HepG2 (cell line): Measurements from ENCODE around the gene NDUFAF3. TPM values are rescaled to one million over a fixed set of nuclear protein-coding genes. Genes with fewer than 3 reads are reported as not detected.

Experiments
- ATF7 ChIP-seq, 2 experiments: fragments of 450-650 bp in 1 of 2; sonication (generic) in 1 of 2; formaldehyde crosslinking in 1 of 2; IDR thresholded peaks; 2 replicates each; pipeline versions ENCODE4 v1.4.0 to v1.6.1; 2016 to 2020; ENCODE audit warnings: antibody characterized with exemption in 1 of 2, mild to moderate bottlenecking in 1 of 2, missing genetic modification reagents in 1 of 2
- DPF2 ChIP-seq: sonication (generic); formaldehyde crosslinking; IDR thresholded peaks from 2 replicates; pipeline ENCODE4 v1.4.0; 2020; ENCODE audit warnings: mild to moderate bottlenecking, low read depth, missing genetic modification reagents, borderline replicate concordance
- FOSL1 ChIP-seq: sonication (generic); formaldehyde crosslinking; IDR thresholded peaks from 2 replicates; pipeline ENCODE4 v1.9.0; 2021; ENCODE audit warnings: missing genetic modification reagents, borderline replicate concordance
- FOXA3 ChIP-seq: IDR thresholded peaks from 2 replicates; pipeline ENCODE4 v1.6.1; 2016; ENCODE audit warnings: missing genetic modification reagents, missing compliant biosample characterization
- ISL2 ChIP-seq: sonication (generic); formaldehyde crosslinking; IDR thresholded peaks from 2 replicates; pipeline ENCODE4 v1.5.0; 2020; ENCODE audit warnings: missing genetic modification reagents
- KLF16 ChIP-seq, 2 experiments: sonication (generic) in 1 of 2; formaldehyde crosslinking in 1 of 2; IDR thresholded peaks; 2 replicates each; pipeline versions ENCODE4 v1.6.1 to v1.8.0; 2016 to 2023; ENCODE audit warnings: missing genetic modification reagents in 2 of 2, missing compliant biosample characterization in 1 of 2
- RBM39 ChIP-seq: fragments of 200-400 bp; formaldehyde crosslinking; IDR thresholded peaks from one replicate; pipeline ENCODE4 v1.6.1; 2018; ENCODE audit warnings: antibody characterized with exemption, mild to moderate bottlenecking, low read depth, low read length; ENCODE audit not compliant: poor library complexity, severe bottlenecking
- RFX5 ChIP-seq: IDR thresholded peaks from 2 replicates; pipeline ENCODE4 v1.6.1; 2011; ENCODE audit warnings: low read depth, low read length, improper control_type of control experiment
- TGIF2 ChIP-seq: IDR thresholded peaks from 2 replicates; pipeline ENCODE4 v1.6.1; 2016; ENCODE audit warnings: control low read depth, missing compliant biosample characterization
- ZNF263 ChIP-seq: sonication (generic); formaldehyde crosslinking; IDR thresholded peaks from 2 replicates; pipeline ENCODE4 v1.4.0; 2020; ENCODE audit warnings: missing genetic modification reagents
- ZNF296 ChIP-seq: sonication (generic); formaldehyde crosslinking; conservative IDR thresholded peaks from 2 replicates; pipeline ENCODE4 v1.5.0; 2020; ENCODE audit warnings: mild to moderate bottlenecking, missing genetic modification reagents
- ZNF3 ChIP-seq: IDR thresholded peaks from 2 replicates; pipeline ENCODE4 v1.7.0; 2017; ENCODE audit warnings: inconsistent platforms
- ZNF556 ChIP-seq: sonication (generic); formaldehyde crosslinking; IDR thresholded peaks from 2 replicates; pipeline ENCODE4 v1.4.0; 2020; ENCODE audit warnings: mild to moderate bottlenecking, missing genetic modification reagents, borderline replicate concordance
- ZNF557 ChIP-seq: sonication (generic); formaldehyde crosslinking; IDR thresholded peaks from 2 replicates; pipeline ENCODE4 v1.4.0; 2020; ENCODE audit warnings: missing genetic modification reagents
- ZNF879 ChIP-seq: sonication (generic); formaldehyde crosslinking; IDR thresholded peaks from 2 replicates; pipeline ENCODE4 v1.8.1; 2023; ENCODE audit warnings: missing genetic modification reagents
- ZSCAN12 ChIP-seq: sonication (generic); formaldehyde crosslinking; IDR thresholded peaks from 2 replicates; pipeline ENCODE4 v1.9.0; 2021; ENCODE audit warnings: mild to moderate bottlenecking, missing genetic modification reagents
- polyA plus RNA-seq, 8 experiments: library from polyadenylated mRNA; depleted of rRNA in 3 of 8; stranded (reverse) in 7 of 8; unstranded in 1 of 8; fragments of >200 nt; fragmentation: Illumina TruSeq in 4 of 8; extraction: Trizol in 4 of 8; gene quantifications; 2 replicates each; pipeline versions ENCODE4 v1.2.1 to v1.2.3, GENCODE V29; 2011 to 2016; ENCODE audit warnings: low read depth in 4 of 8, missing spikeins in 1 of 8, mixed read lengths in 1 of 8; ENCODE audit not compliant: insufficient read depth in 1 of 8
- total RNA-seq, 5 experiments: library from RNA; depleted of rRNA; stranded (reverse); fragments of >200 nt; fragmentation: Illumina TruSeq; extraction: Trizol; gene quantifications; 2 replicates each; pipeline ENCODE4 v1.2.3, GENCODE V29; 2016; ENCODE audit warnings: low read depth in 1 of 5
- TF ChIP-seq, protein P1 (sequence below): sonication (generic); formaldehyde crosslinking; IDR thresholded peaks from 2 replicates; pipeline ENCODE4 v1.4.0; 2020; ENCODE audit warnings: low read depth, missing genetic modification reagents
- TF ChIP-seq, protein P2 (sequence below): sonication (generic); formaldehyde crosslinking; IDR thresholded peaks from 2 replicates; pipeline ENCODE4 v1.4.0; 2020; ENCODE audit warnings: missing genetic modification reagents, borderline replicate concordance
- TF ChIP-seq, protein P3 (sequence below): IDR thresholded peaks from 2 replicates; pipeline ENCODE4 v1.6.1; 2016
- TF ChIP-seq, protein P4 (sequence below): sonication (generic); formaldehyde crosslinking; IDR thresholded peaks from 2 replicates; pipeline ENCODE4 v1.5.0; 2020; ENCODE audit warnings: mild to moderate bottlenecking, missing genetic modification reagents, moderate library complexity

Gene NDUFAF3
- total and polyA plus RNA-seq, 2 of the 13 experiments (the other 11 are each of a cell fraction or from before 2014, with no cell fraction given), result 39.0 to 50.0 TPM

DNA sequence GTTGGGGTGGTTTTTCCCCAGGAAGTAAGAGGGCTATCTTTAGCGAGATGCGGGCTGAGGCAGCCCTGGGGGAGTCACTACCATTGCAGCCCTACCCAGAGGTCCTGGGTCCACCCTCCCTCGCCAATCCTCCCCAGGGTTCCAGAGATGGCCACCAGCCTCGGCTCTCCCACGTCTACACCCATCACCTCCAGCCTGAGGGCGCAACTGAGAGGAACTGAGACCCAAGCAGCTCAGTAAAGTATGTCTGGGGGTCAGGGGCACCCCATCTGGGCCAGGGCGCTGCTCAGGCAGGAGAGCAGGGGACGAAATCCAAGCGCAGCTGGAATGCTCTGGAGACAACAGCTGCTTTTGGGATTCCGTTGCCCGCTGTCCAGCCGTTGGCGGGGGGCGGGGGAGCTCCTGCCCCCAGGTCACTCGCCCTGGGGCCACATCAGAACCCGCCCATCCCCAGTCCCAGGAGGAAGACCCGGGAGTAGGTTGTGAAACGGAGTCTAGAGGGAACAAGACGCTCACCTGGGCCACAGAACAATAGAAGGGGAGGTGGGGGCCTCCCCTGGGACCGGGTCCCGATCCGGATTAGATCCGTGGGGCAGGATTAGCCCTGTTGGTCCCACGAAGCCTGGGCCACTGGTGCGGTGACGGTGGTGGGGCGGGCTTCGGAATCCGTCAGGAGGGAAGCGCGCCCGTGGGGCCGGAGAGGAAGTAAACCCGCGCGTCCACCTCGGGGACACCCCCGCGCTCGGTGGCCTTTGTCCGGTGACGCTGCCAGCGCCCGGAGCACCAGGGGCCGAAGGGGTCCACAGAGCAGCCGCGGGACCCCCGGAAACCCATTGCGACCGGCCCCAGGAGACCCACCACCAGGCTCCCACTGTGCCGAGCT, 1.4 kb upstream of the NDUFAF3 start (continued):
- TF ChIP-seq ZNF263 (CRISPR knock-in tag), result no peak
- TF ChIP-seq ZSCAN12 (CRISPR knock-in tag), result no peak
- no peak for TF ChIP-seq ZNF296
- no peak for TF ChIP-seq ZNF557 (CRISPR knock-in tag)
- TF ChIP-seq, protein P1, sequence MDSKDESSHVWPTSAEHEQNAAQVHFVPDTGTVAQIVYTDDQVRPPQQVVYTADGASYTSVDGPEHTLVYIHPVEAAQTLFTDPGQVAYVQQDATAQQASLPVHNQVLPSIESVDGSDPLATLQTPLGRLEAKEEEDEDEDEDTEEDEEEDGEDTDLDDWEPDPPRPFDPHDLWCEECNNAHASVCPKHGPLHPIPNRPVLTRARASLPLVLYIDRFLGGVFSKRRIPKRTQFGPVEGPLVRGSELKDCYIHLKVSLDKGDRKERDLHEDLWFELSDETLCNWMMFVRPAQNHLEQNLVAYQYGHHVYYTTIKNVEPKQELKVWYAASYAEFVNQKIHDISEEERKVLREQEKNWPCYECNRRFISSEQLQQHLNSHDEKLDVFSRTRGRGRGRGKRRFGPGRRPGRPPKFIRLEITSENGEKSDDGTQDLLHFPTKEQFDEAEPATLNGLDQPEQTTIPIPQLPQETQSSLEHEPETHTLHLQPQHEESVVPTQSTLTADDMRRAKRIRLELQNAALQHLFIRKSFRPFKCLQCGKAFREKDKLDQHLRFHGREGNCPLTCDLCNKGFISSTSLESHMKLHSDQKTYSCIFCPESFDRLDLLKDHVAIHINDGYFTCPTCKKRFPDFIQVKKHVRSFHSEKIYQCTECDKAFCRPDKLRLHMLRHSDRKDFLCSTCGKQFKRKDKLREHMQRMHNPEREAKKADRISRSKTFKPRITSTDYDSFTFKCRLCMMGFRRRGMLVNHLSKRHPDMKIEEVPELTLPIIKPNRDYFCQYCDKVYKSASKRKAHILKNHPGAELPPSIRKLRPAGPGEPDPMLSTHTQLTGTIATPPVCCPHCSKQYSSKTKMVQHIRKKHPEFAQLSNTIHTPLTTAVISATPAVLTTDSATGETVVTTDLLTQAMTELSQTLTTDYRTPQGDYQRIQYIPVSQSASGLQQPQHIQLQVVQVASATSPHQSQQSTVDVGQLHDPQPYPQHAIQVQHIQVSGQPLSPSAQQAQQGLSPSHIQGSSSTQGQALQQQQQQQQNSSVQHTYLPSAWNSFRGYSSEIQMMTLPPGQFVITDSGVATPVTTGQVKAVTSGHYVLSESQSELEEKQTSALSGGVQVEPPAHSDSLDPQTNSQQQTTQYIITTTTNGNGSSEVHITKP (CRISPR knock-in tag), result peak; percentile 24
- TF ChIP-seq, protein P2, sequence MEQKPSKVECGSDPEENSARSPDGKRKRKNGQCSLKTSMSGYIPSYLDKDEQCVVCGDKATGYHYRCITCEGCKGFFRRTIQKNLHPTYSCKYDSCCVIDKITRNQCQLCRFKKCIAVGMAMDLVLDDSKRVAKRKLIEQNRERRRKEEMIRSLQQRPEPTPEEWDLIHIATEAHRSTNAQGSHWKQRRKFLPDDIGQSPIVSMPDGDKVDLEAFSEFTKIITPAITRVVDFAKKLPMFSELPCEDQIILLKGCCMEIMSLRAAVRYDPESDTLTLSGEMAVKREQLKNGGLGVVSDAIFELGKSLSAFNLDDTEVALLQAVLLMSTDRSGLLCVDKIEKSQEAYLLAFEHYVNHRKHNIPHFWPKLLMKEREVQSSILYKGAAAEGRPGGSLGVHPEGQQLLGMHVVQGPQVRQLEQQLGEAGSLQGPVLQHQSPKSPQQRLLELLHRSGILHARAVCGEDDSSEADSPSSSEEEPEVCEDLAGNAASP (CRISPR knock-in tag), result no peak
- no peak for TF ChIP-seq ZNF3 (CRISPR knock-in tag)
- TF ChIP-seq RBM39, result peak; percentile 29
- TF ChIP-seq FOSL1 (CRISPR knock-in tag), result no peak
- no peak for TF ChIP-seq ISL2 (CRISPR knock-in tag)
- TF ChIP-seq, protein P3, sequence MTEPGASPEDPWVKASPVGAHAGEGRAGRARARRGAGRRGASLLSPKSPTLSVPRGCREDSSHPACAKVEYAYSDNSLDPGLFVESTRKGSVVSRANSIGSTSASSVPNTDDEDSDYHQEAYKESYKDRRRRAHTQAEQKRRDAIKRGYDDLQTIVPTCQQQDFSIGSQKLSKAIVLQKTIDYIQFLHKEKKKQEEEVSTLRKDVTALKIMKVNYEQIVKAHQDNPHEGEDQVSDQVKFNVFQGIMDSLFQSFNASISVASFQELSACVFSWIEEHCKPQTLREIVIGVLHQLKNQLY, result no peak
- TF ChIP-seq ZNF556 (CRISPR knock-in tag), result no peak
- no peak for TF ChIP-seq RFX5
- no peak for TF ChIP-seq ZNF879 (CRISPR knock-in tag)
- TF ChIP-seq FOXA3 (CRISPR knock-in tag), result no peak
- no peak for TF ChIP-seq TGIF2 (CRISPR knock-in tag)
- TF ChIP-seq, protein P4, sequence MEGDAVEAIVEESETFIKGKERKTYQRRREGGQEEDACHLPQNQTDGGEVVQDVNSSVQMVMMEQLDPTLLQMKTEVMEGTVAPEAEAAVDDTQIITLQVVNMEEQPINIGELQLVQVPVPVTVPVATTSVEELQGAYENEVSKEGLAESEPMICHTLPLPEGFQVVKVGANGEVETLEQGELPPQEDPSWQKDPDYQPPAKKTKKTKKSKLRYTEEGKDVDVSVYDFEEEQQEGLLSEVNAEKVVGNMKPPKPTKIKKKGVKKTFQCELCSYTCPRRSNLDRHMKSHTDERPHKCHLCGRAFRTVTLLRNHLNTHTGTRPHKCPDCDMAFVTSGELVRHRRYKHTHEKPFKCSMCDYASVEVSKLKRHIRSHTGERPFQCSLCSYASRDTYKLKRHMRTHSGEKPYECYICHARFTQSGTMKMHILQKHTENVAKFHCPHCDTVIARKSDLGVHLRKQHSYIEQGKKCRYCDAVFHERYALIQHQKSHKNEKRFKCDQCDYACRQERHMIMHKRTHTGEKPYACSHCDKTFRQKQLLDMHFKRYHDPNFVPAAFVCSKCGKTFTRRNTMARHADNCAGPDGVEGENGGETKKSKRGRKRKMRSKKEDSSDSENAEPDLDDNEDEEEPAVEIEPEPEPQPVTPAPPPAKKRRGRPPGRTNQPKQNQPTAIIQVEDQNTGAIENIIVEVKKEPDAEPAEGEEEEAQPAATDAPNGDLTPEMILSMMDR (CRISPR knock-in tag), result peak; percentile 31
- TF ChIP-seq KLF16 (CRISPR knock-in tag; IDR thresholded peaks at IDR 0.05), result no peak
- TF ChIP-seq ATF7 (IDR thresholded peaks at IDR 0.05), result no peak
- 0 out of 2 replicates have a peak, but pooled peaks have one; percentile 31 for TF ChIP-seq ATF7 (CRISPR knock-in tag; IDR thresholded peaks at IDR 0.05)
- TF ChIP-seq DPF2 (CRISPR knock-in tag), result no peak
